BJ (cell line): ENCODE results near the gene TTC19. TPM values are rescaled to one million over a fixed set of nuclear protein-coding genes. Genes with fewer than 3 reads are reported as not detected.

Experiments
- CTCF ChIA-PET: fragments of 350-600 bp; formaldehyde crosslinking; extraction: SDS; loops from one replicate; lab custom pipeline; 2021; ENCODE audit warnings: antibody characterized with exemption, inconsistent platforms; lab: Yijun Ruan, JAX
- POLR2A ChIA-PET: fragments of 300-600 bp; sonication (Branson Sonifier 250); formaldehyde crosslinking; extraction: SDS; loops from one replicate; lab custom pipeline; 2021; ENCODE audit warnings: antibody characterized with exemption; lab: Charles Lee
- DNase-seq: peaks from one replicate; pipeline ENCODE4 v3.0.0-alpha.2; 2011; ENCODE audit warnings: low read depth
- H3K27me3 ChIP-seq: 2 replicates; pipeline ENCODE4 v1.6.0; 2011; ENCODE audit warnings: low read length; ENCODE audit not compliant: control insufficient read depth, insufficient read depth
- H3K36me3 ChIP-seq: 2 replicates; pipeline ENCODE4 v1.5.1; 2011; ENCODE audit warnings: low read length; ENCODE audit not compliant: control insufficient read depth, insufficient read depth
- H3K4me3 ChIP-seq: 2 replicates; pipeline ENCODE4 v1.5.1; 2011; ENCODE audit warnings: low read depth, mild to moderate bottlenecking, control low read depth, low read length
- polyA plus RNA-seq: library from polyadenylated mRNA; depleted of rRNA; stranded (reverse); fragments of >200 nt; gene quantifications from 2 replicates; pipeline ENCODE4 v1.2.3, GENCODE V29; 2011
- TF ChIP-seq, protein P1 (sequence below): IDR thresholded peaks from 2 replicates; pipeline ENCODE4 v1.5.1; 2011; ENCODE audit warnings: low read depth, mild to moderate bottlenecking, control low read depth, inconsistent platforms, low read length, moderate library complexity; ENCODE audit not compliant: insufficient read depth

TTC19 gene
- polyA plus RNA-seq, 1 experiment = 2.8 TPM

DNA sequence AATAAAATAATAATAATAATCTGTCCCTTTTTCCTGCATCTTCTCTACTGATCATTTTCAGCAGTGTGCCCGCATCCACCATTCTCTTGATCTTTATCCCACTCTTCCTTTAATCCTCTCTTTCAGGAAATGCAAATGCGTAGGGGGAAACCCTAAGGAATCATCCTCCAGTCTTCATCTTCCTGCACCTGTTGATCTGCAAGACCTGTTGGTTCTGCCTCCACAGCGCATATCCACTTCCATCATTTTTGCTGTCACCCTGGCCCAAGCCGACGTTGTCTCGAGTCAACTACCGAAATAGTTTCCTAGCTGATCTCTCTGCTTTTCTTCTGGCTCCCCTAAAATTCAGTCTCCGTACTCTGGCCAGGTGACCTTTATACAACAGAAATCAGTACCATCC lies 30.2 kb upstream of the TTC19 start:
- Histone ChIP-seq H3K36me3 (no peaks in the 10 kb centered on the region), H3K27me3 (no peaks in the 10 kb centered on the region), H3K4me3 (no peak overlapping the region)
- ChIA-PET POLR2A (no interaction called here), CTCF (no interaction called here)
- TF ChIP-seq, protein P1, sequence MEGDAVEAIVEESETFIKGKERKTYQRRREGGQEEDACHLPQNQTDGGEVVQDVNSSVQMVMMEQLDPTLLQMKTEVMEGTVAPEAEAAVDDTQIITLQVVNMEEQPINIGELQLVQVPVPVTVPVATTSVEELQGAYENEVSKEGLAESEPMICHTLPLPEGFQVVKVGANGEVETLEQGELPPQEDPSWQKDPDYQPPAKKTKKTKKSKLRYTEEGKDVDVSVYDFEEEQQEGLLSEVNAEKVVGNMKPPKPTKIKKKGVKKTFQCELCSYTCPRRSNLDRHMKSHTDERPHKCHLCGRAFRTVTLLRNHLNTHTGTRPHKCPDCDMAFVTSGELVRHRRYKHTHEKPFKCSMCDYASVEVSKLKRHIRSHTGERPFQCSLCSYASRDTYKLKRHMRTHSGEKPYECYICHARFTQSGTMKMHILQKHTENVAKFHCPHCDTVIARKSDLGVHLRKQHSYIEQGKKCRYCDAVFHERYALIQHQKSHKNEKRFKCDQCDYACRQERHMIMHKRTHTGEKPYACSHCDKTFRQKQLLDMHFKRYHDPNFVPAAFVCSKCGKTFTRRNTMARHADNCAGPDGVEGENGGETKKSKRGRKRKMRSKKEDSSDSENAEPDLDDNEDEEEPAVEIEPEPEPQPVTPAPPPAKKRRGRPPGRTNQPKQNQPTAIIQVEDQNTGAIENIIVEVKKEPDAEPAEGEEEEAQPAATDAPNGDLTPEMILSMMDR = no peak
- no peak for DNase-seq

GRCh38 chr17:15970500-15970899 lies 29.1 kb upstream of the TTC19 start:
- Histone ChIP-seq H3K4me3 (no peak overlapping the region), H3K27me3 (no peaks in the 10 kb centered on the region), H3K36me3 (no peaks in the 10 kb centered on the region)
- no peak for DNase-seq
- TF ChIP-seq, protein P1 = no peak
- POLR2A ChIA-PET = no interaction called here
- CTCF ChIA-PET = no interaction called here

DNA sequence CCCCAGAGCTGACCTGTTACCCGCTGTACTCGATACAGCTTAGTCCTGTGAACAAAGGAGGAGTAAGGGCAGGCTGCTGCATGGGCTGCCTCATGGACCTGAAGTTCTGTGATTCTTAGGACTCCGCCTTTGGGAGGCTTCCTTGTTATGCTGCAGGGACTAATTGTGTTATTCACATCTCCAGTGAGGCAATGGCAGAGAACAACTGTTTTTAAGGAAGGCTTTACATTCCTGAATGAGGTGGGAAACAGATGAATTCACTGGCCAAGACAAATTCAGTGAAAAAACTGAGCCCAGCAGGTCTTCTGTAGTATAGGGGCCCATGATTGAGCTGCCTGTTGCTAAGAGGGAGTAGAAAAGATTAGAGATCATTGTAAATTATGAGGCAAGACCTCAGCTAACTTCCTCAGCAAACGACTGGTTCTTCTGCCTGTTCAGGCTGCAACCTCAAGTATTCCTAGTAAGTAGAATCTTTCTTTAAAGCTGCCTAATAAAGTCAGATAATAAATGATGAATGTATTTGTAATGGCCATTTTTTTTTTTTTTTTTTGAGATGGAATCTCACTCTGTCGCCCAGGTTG lies 28.4 kb upstream of the TTC19 start:
- H3K4me3 ChIP-seq = no peak overlapping the region
- ChIA-PET CTCF (interaction anchor here (0.9 kb wide), 1 partner anchor 9 kb away, joined by 3 read pairs; no protein-coding TSS in a partner anchor), POLR2A (no interaction called here)
- no peaks in the 10 kb centered on the region for H3K36me3 ChIP-seq
- no peaks in the 10 kb centered on the region for H3K27me3 ChIP-seq
- DNase-seq = no peak
- TF ChIP-seq, protein P1 = no peak

- DNase-seq = no peak
- ChIA-PET POLR2A (no interaction called here), CTCF (interaction anchor here (0.9 kb wide), 1 partner anchor 8 kb away, joined by 3 read pairs; no protein-coding TSS in a partner anchor)
- H3K36me3 ChIP-seq = no peaks in the 10 kb centered on the region
- TF ChIP-seq, protein P1 = no peak
- no peaks in the 10 kb centered on the region for H3K27me3 ChIP-seq
- no peak overlapping the region for H3K4me3 ChIP-seq
Measured at GRCh38 chr17:15971882-15972281, 27.7 kb upstream of the TTC19 start.

GRCh38 chr17:15972497-15972951 lies 27.1 kb upstream of the TTC19 start:
- Histone ChIP-seq H3K36me3 (no peaks in the 10 kb centered on the region), H3K27me3 (no peaks in the 10 kb centered on the region), H3K4me3 (no peak overlapping the region)
- TF ChIP-seq, protein P1 = no peak
- POLR2A ChIA-PET = no interaction called here
- DNase-seq = no peak
- CTCF ChIA-PET = no interaction called here
